GM12872 (cell line): ENCODE data around the gene ACTG1.

Experiments
- CTCF ChIP-seq: IDR thresholded peaks from 3 replicates; pipeline ENCODE4 v1.5.1; 2011; ENCODE audit warnings: low read depth, mild to moderate bottlenecking, low read length, moderate library complexity; ENCODE audit not compliant: insufficient read depth

ACTG1 gene

GRCh38 chr17:81481073-81481799 is 31.4 kb downstream of the ACTG1 start:
- TF ChIP-seq CTCF, result no peak

GRCh38 chr17:81480140-81481072 is 32.2 kb downstream of the ACTG1 start:
- no peak for TF ChIP-seq CTCF

GRCh38 chr17:81479175-81480071 is 33.2 kb downstream of the ACTG1 start:
- no peak for TF ChIP-seq CTCF

- no peak for TF ChIP-seq CTCF
These were observed 34.5 kb downstream of the ACTG1 start for GRCh38 chr17:81478119-81478518.

DNA sequence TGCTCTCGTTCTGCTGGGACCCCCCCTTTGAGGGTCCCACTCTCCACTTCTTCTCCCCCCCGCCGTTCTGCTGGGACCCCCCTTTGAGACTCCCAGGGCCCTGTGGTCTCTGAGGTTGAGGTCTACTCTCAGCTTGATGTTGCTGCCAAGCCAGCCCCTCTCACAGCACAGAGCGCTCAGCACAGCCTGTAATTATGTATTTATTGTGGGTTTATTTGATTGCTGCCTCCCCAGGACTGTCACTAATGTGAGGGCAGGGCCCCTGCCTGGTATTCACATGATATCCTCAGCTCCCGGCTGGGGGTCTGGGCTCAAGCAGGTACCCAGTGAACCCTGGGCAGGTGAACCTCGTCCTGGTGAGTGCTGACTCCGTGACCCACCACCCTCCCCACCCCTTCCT is 35.4 kb downstream of the ACTG1 start:
- no peak for TF ChIP-seq CTCF

DNA sequence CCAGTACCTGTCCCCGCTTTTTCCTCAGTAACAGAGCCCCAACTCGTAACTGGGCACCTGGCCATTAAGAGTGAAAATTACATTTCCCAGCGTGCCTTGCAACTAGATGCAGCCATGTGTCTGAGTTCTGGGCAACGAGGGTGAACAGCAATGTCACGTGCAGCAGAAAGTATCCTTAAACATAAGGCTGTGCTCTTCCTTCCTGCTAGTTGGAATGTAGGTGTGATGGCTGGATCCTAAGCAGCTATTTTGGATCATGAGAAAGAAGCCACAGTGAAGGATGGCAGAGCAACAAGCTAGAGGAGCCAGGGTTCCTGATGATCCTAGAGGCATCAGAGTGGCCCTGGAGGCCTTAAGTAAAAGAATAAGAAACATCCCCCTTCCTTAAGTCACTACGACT is 36.0 kb downstream of the ACTG1 start:
- no peak for TF ChIP-seq CTCF

DNA sequence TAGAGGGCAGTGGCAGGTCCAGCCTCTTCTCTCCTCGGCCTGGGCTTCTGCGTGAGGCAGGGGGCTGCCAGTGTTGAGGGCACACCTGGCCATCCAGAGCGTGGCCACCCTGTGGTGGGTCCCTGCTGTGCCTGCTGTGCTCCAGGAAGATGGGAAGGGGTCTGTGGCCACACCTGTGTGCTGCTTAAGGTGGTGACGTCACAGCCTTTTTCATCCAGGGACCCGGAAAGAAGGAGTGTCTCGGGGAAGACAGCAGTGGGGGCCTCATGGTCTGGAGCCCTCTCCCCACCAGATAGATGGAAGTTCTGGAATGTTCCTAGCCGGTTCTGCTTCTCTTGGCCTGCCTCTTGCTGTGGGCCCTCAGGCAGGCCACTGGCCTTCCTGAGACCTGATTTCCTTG is 36.5 kb downstream of the ACTG1 start:
- TF ChIP-seq CTCF, result no peak
